HG02759 (cell line): ENCODE results near the gene TMEM229B.

ENCODE experiments used
- ATAC-seq: cut with Tn5 transposase; IDR thresholded peaks from one replicate; pipeline ENCODE4 v1.9.1; 2021; ENCODE audit warnings: mild to moderate bottlenecking, moderate library complexity; ENCODE audit not compliant: unreplicated experiment

The TMEM229B gene

DNA sequence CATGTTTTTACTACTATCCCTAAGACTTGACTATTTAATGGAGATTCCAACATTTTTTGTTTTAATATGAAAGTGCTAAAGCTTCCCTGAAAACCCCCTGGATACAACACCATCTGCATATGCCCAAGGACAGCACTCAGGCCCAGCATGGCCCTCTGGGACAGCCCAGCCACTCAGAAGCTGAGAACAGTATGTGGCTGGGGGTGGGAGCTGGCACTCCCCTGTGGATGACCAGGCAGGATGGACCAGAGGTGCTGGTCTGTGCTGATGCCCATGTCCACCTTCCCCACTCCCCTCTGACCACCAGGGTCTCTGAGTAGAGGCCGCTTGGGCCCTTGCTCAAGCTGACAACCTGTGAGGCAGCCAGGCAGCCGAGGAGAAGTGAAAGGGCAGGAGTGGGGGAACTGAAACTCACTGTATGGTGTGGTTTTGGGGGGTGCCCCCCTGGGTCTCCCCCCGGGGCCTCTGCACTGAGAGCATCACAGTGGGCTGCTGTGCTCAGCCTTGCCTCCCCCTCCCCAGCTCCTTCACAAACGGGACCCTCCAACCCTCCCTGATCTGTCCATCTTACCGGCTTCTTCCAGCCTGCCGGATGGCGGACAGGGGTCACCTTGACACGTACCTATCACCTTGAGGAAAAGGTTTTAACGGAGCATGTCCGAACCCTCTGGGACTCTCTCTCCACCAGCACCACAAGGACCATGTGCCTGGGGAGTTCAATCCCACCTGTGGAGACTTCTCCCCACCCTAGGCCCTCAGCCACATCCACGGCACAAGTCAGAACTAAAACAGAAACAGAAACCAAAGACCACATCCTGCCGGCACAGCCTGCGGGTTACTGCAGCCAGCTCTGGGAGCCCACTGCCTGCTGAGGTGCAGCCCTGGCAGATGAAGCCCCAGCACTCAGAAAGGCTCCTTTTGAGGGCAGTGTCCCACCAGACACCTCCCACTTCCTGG is at the start of gene TMEM229B:
Gene TMEM229B, minus strand, starts transcription at position 785 of the 957 bp plus-strand sequence. CDS start 14,798 bp downstream, outside the sequence.
- peak; percentile 93 for ATAC-seq

DNA sequence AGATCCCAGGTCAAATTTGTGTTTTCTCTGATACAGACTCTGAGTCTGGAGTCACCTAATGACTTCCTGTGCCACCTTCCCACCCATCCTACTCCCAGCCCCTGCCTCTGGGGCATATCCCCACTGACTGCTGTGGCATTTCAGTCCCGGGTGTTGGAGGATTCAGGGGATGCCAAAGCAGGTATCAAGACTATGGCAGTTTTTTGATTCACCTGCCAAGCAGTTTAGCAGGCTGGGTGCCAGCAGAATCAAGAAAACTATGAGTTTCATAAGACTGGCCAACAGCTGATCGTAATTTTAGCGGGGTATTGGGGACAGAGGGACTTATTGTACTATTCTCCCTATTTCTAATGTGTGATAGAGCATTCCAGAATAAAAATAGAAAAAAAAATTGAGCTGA is 49.2 kb upstream of the TMEM229B start:
- no peak for ATAC-seq

DNA sequence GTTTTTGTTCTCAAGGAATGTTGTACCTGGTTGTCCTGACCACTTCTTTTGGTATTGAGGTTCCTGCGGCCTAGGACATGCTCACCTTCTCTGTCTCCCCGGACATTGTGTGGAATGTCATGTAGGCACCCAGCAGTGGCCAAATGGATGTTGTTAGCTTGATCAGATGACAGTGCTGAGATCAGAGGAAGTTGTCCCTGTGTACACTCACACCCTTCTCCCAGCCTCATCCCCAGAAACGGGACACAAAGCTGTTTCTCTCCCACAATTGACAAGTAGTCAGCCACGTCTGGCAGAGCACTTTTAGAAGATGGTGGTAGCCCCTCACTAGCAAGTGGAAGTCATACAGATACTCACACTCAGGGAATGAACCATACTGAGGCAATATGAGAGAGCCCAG is 47.6 kb upstream of the TMEM229B start:
- ATAC-seq = no peak

DNA sequence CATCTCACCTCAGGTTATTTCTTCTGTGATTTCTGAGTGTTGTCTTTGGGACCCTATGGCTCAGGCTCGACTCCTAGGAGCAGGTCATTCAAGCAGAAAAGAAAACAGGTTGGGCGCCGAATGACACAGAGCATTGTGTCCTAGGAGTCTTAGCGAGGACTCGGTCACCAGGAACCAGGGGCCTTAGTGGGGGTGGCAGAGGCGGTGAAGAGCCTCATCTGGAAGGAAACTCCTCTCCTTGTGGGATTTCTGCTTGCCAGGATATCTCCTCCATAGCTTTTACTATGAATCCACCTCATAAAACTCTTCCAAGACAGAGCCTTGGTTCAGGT is 45.2 kb upstream of the TMEM229B start:
- no peak for ATAC-seq

DNA sequence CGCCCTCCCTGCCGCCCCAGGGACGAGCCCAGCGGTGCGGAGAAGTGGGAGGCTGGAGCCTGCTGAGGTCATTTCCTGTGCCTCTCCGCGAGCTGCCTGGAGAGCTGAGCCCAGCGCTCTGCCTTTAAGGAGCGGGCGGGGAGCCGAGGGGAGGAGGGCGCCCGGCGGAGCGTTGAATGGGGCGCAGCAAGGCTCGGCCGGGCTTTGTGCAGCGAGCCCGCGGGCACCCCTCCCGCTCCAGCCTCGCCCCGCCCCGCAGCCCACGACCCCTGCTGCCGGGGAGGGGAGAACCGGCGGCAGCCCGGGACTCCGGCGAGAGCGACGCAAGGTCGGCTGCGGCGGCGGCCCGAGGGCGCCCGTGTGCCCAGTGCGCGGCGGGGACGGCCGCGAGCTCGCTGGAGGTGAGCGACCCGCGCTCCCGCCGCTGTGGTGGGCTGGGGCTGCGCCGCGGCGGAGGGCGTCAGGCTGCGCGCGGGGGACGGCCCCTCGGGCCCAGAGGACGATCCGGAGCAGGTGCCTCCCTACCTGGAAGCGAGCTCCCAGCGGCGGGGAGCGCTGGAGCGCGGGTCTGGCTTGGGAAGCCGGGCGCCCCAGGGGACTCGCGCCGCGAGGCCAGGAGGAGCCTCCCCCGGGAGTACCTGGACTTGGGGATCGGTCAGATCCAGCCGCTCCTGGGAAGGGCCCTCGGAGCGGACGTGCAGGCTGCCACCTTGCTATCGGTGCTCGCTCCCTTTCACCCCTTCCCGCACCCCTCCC is 44.7 kb upstream of the TMEM229B start, which contains the start of gene PLEKHH1:
Gene PLEKHH1, plus strand, starts transcription at position 293 of the 756 bp plus-strand sequence. CDS start 8,578 bp downstream, outside the sequence.
- ATAC-seq = peak; percentile 71

DNA sequence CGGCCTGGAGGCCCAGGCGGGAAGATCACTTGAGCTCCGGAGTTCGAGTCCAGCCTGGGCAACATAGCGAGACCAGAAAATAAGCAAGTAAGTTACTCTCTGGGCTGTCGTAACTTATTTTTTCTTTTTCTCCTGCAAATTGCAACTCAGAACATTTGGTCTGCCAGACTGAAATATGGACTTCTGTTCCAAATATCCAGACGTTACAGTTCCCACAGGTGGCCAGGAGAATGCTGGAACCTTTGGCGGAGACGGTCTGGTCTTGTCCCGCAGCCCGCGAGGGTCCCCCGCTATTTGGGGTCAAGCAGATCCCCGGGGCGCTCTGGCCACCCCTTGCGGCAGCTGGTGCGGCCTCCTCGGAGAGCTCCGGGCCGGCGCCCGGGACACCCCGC is 44.1 kb upstream of the TMEM229B start:
- no peak for ATAC-seq

DNA sequence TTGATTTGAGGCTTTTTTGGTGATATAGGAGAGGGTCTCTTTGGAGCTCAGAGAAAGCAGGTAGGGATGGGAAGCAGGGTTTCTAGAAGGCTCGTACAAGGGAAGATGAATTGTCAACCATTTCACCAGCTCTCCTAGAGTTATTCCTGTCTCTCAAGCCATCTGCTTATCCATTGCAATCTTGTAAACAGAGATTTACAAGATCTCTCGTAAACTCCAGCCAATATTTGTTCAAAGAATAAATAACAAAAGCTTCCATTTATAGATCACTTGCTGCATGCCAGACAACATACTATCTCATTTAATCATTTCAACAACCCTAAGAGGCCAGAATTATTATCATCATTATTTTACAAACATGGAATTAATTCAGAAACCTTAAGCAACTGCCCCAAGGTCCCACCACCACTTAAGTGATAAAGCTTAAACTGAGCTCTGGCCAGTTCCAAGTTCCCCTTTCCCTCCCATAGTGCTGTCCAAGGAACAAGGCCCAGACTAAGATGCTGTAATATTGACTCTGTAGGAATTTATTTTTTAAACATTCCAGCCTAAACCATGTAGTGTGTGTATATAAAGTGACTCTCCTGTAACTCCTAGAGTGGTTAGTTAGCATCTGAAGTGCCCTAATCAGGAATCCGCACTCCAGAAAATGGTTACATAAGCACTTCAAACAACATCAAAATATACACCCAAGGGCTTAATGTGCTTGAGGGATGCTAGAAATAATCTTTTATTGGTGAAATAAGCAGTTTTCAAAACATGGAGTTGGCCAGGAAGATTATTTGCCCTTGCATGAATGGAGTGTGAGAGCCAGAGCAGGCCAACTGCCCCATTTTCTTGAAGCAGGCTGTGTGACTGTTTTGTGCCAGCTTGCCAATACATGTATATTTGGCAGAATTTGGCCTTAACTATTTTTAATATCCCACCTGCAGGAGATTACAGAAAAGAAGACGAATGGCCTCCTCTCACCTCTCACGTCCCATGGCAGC is 41.7 kb upstream of the TMEM229B start:
- no peak for ATAC-seq

DNA sequence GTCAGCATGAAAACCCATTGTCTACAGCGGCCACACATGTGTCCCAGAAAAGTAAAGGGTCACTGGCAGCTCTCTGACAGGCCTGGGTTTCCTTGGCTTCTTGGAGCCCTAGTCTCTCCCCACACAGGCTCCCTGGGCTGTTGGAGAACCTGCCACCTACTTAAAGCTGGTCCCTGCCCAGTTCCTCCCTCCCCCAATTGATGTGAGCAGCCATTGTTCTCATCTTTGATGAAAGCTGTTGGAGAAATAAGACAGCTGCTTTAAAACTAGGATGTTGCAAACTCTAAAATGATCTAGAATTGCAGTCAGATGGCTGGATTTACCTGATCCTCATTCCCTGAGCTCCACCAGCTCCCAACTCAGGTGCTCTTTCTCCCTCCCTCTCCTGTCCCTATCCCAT is 39.8 kb upstream of the TMEM229B start:
- ATAC-seq = no peak

DNA sequence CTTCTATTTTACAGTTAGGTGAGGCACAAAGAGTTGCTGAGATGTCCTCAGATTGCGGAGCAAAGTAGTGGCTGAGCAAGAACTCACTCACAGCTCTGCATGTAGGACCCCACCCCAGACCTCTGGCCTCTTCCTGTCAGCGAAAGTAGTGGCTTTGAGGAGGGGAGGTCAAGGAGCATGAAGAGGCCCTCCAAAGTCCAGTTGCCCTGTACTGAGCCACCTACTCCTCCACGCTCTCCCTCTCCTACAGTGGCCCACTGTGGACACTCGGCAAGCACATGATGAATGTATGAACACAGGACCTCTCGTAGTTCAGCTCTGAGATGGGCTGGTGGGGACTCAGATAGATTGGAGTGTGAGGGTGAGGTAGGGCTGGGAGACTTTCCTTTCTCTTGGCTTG is 39.2 kb upstream of the TMEM229B start:
- ATAC-seq = no peak

DNA sequence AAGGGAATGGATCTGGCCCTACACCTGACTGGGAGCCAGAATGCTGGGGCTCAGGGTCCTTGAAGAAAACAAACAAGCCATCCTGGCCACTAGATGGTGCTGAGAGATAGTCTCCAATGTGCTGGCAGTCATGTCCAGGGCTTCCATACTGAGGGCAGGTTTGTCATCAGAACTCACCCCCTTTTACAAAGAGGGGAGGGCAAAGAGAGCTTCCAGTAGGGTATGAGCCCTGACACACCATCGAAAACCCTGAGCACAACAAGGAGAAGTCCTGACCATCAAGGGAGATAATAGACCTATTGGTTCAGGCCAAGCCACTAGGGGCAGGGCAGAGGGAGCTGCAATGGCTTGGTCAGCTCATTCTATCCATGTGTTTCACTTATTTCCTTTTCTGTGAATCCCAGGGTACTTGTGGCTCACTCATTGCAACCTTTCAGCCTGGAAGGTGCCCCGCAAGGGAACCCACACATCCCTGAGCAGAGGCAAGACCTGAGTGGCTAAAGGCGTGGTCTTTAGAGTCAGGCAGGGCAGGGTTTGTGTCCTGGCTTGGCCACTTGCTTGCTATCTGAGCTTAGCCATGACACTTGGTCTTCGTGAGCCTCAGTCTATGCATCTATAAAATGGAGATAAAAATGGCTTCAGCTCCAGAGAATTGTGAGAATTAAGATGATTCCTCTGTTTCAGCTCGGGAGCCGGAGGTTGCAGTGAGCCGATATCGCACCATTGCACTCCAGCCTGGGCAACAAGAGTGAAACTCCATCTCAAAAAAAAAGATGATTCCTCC is 38.3 kb upstream of the TMEM229B start:
- no peak for ATAC-seq

DNA sequence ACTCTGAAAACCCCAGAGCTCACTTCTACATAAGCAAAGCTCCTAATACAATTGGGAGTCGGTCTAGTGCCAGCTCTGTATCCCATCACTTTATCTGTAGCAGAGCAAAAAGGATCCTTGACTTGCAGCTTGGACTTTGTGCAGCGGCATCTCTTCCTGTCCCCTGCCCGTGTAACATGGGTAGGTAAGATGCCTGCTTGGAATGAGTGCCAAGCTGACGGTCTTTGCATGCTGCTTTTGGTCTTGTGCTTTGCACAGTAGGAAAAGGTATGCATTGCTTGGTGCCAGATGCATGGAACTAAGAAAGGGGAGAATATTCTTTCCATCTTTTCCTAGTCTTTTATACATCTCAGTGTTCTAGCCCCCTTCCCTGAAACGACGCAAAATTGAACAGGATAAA is 37.7 kb upstream of the TMEM229B start:
- no peak for ATAC-seq

DNA sequence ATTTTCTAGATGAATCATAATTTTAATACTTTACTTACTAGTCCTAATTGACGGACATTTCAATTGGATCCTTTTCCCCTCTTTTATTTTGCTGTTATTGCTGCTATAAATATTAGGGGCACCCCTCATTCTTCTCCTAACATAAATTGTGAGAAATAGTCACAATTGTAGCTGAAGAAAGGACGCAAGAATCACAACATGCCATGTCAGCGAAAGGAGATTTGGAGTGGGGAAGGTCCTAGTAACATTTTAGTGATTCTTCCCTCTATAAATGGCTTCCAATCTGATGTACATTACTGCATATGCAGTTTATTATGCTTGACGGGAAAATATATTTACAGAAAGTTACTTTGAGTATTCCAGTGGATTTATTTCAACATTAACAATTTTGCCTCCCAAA is 36.9 kb upstream of the TMEM229B start:
- no peak for ATAC-seq

DNA sequence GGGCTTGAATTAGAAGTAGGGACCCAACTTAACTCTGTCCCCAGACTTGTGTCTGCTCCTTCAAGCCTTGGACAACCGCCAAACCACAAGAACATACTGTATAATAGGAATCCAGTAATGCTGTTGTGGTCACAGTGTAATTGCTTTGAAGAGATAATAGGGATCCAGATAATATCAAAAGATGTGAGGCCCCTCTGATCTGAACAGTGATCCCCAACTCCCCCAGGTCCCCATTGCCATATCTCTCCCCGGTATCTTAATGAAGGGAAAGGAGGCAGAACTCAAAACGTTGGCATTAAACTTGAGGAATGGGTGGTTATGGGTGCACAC is 36.1 kb upstream of the TMEM229B start:
- ATAC-seq = no peak

DNA sequence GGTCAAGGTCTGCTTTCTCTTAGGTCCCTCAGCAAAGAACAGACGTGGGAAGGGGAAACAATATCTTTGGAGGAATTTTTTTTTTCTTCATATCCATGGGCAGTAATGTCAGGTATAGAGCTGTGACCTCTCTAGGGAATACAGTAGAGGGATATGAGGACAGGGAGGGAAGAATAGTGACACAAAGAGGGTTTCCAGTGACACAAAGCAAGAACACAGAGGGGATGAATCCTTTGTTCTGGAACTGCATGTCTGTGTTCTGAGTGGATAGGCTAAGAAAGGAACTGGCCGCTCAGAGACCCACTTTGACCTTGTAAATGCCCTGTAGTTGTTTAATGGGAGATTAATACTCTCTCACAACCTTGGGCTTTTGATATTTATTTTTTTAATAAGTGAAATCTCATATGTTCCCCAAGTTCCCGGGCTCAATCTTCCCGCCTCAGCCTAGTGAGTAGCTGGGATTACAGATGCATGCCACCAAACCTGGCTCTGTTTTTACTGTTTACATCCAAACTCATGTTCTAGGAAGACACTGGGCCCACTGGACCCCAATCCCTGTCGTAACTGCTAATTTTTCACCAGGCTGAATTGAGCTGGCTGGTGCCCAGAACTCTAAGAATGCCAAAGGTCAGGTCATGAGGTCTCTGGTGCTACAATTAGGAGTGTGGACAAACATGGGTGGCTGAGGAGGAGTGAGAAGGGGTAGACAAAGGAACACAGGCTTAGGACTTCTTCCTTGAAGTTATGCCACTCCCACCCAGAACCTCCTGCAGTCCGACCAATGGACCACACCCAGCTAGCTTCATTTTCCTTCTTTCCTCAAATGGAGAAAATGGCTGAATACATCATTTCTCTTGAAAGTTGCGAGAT is 35.5 kb upstream of the TMEM229B start:
- no peak for ATAC-seq

DNA sequence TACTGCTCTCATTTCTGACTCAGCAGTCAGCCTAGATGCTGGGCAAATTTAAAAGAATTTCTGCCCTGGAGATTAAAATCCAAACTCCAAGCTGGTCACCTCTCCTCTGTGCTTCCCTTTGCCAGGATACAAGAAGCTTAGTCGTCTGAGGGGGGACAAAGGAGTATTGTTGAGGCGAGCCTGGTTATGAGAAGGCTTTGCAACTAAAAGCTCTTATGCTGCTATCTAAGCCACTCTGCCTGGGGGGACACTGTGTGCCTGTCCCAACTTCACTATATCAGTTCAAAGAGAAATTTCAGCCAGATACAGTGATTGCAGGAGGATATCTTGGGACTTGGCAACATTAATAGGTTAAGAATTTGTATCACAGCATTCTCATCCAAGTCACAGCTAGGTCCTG is 33.7 kb upstream of the TMEM229B start:
- no peak for ATAC-seq

DNA sequence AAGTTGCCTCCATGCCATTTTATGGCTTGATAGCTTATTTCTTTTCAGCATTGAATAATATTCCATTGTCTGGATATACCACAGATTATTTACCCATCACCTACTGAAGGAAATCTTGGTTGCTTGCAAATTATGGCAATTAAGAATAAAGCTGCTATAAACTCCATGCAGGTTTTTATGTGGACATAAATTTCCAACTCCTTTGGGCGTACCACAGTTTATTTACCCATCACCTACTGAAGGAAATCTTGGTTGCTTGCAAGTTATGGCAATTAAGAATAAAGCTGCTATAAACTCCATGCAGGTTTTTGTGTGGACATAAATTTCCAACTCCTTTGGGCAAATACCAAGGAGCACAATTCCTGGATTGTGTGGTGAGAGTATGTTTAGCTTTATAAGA is 32.0 kb upstream of the TMEM229B start:
- no peak for ATAC-seq

DNA sequence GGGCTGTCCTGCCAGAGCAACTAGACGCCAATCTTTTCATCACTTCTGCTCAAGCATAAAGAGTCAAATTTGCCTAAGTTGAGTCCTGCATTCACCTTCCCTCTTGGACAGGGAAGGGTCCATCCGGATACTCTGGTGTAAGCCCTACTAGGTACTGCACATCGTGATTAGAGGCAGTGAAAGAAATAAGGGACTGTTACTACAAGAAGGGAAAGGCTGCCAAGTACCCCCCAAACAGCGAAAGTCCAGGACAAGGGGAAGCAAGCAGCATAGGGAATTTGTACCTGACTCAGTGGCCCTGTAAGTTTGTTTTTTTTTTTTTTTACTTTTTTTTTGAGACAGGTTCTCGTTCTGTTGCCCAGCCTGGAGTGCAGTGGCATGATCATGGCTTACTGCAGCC is 30.9 kb upstream of the TMEM229B start:
- ATAC-seq = no peak

DNA sequence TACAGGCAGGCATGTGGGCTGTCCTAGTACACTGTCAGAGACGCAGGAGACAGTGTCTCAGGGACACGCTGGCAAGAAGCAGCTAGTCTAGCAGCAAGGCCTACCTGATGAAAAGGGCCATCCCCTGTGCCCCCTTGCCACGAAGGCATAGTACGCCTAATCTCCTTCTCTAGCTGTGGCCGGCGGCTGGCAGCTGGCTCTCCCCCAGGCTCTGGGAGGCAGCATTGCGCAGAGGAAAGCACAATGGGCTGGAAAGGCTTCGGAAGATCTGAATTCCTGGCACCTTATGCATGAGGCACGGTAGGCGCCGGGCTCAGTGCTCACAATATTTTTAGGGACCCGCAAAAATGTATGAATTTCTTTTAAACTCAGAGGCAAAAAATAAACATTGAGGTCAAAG is 28.6 kb upstream of the TMEM229B start:
- no peak for ATAC-seq

DNA sequence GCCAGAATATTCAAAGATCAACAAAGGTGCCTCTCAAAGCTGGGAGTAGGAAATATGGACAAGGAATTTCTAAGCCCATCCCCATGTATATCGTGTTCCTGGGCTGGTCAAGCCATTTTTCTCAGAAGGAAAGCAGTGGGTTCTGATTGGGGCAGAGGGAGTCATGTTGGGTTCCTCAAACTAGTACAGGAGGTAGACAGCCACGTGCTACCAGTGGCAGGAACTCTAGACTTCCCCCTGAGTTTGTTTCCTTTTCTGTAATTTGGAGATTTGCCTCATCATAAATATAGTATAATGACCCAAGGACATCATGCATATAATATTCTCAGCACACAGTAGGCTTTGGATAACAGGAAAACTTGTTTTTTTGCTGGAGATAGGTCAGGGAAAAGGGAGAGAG is 28.2 kb upstream of the TMEM229B start:
- ATAC-seq = no peak
